DMS79 treated with DMSO at 0.1 percent for 48 hours (cell line): ENCODE results near the gene HCAR2.
A peak's percentile ranks its signal among the peaks of the same experiment; 100 is the strongest.
"Not testable (repeated sequence)": the region's sequence is repeated elsewhere in the genome, so short reads cannot be mapped to it uniquely, and the experiment has no call there.

ENCODE experiments used
- DNase-seq: peaks from one replicate; lab custom pipeline; 2025; lab: John Stamatoyannopoulos, UW

The HCAR2 gene

DNA sequence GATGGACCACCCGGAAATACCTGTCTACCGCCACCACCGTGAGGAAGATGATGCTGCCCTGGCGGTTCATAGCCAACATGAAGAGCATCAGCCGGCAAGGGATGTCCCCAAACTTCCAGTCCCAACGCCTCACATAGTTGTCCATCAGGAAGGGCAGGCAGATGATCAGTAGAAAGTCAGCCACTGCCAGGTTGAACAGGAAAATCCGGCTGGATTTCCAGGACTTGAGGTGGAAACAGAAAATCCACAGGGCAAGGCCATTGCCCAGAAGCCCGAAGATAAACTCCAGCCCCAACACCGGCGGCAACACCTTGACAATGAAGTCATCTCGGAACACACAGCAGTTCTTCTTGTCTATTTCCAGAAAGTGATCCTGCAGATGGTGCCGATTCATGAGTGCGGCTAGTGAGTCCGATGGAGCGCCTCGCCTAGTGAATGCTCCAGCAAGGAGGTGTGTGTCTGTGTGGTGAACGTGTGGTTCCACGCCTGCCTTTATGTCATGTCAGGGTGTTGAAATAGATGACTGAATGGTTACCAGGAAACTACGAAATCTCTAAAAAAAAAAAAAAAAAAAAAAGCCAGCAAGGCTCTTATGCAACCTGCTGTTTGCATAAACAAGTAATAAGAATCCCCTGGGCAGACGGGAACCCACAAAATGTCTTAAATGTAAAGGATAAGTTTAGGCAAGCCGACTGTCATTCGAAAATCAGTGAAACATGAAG is at the start of gene HCAR2:
Gene HCAR2, minus strand, starts transcription at position 468 of the 722 bp plus-strand sequence. Its CDS starts 74 bp downstream, at position 394.
- DNase-seq = peak; percentile 33

DNA sequence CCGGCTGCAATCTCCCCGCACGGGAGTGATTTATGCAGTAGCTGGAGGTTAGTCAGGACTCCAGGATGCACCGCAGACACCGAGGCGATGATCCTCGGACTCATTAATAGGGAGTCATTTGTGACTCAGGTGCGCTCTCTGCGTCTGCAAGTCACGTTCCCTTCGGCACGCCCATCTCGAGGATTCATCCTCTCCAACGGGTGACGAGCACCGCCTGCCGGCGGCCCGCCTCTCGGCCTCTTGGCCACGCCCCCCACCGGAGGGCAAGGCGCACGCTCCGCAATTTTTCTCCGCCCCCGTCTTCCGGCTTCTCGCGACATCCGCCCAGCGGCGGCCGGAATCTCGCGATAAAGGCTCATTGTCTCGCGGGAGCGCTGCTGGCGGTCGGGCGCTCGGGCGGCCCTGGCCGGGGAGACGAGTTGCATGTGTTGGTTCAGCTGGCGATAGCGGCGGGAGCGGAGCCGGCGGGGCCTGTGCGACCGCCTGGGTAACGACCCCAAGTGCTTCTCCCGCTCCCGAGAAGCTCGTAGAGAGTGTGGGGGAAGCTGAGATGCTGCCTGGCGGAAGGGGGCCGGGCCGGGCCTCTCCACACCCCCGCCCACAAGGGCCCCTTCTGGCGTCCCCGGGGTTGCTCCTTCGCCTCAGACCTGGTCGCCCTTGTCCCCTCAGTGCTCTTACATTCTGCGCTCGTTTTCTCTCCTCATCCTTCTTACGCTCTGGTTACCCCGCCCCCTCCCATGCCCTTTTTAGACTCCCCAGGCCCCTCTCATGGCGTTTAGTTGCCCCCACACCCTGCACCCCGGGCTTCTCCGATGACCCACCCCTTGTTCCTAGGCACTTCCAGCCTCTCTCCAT is 49.5 kb upstream of the HCAR2 start, which contains the start of gene DENR:
Gene DENR, plus strand, starts transcription at position 361 of the 855 bp plus-strand sequence. CDS start 878 bp downstream, outside the sequence.
- peak; percentile 95 for DNase-seq

DNA sequence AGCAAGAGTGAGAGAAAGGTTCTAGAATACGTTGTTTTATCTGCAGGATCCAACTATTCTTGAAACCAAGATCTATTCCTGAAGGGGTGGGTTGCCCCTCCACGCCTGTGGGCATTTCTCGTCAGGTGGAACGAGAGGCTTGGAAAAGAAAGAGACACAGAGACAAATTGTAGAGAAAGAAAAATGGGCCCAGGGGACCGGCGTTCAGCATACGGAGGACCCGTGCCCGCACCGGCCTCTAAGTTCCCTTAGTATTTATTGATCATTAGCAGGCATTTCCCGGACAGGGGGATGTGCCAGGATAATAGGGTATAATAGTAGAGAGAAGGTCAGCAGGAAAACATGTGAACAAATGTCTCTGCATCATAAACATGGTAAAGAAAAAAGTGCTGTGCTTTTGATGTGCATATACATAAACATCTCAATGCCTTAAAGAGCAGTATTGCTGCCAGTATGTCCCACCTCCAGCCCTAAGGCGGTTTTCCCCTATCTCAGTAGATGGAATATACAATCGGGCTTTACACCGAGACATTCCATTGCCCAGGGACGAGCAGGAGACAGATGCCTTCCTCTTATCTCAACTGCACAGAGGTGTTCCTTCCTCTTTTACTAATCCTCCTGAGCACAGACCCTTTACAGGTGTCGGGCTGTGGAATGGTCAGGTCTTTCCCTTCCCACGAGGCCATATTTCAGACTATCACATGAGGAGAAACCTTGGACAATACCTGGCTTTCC is 47.8 kb upstream of the HCAR2 start:
- not testable (repeated sequence) for DNase-seq

DNA sequence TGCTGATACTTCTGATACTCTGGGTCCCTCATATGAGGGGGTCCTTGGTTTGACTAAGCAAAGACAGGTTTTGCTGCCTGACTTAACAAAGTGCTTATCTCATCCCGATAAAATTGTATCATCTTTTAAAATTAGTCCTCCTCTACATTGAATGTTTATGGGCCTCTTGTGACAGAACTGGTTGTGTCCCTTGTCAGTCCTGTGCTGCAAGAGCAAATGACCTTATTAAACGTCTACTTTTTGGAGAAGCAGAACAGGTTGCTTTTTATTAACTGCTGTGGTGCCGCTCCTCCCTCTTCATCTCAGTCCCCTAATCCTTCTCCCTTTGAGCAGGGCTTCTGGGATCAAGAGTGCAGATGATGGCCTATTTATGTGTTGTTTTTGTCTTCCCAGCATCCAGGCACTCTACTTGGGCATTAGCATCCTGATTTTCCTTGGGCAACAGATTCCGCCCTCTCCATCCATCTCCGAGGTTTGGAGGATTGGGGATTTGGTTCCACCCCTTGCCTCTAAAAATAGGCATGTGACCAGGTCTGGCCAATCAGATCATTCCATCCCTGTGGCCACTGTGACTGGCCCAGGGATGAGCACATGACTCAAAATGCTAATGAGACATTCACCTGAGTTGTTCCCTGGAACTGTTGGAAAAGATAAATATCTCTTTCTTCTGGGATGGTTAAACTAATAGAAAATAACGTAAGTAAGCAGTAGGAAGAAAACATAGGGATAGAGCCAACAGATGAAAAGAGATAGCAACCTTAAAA is 46.6 kb upstream of the HCAR2 start:
- no peak for DNase-seq

GRCh38 chr12:122747224-122748135 is 44.3 kb upstream of the HCAR2 start:
- no peak for DNase-seq

- DNase-seq = no peak
These were observed 40.9 kb upstream of the HCAR2 start for GRCh38 chr12:122743895-122744525.

- no peak for DNase-seq
These were observed 37.2 kb upstream of the HCAR2 start for GRCh38 chr12:122740351-122740750.

DNA sequence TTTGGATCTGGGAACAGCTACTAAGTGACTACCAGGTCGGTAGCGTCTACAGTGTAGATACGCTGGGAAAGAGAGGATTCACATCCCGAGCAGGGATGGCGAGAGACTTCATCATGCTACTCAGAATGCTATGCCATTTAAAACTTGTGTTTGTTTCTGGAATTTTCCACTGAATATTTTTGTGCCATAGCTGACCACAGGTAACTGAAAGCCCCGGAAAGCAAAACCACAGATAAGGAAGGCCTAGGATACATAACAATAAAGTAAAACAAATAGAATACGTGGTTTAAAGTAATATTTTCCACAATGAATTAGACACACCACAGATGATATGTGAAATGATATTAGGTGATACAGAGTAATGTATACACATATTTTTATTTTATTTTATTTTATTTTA is 35.4 kb upstream of the HCAR2 start:
- no peak for DNase-seq

DNA sequence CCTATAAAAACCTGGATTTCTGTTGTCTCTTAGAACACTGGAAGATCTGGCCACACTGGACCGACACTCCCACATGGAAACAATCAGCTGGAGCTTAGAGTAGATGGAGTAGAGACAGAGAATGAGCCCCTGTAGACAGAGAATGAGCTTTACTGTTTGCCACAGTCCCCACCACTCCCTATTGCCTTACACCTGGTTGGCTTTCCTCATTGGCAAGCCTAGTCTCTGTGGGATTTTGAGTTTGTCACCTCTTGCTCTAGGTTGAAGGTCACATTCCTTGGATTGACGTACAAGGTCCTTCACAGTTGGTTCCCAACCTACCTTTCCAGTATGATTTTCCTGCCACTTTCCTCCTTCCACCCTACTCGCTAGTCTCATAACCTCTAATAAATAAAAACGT is 29.5 kb upstream of the HCAR2 start:
- DNase-seq = no peak

GRCh38 chr12:122732170-122732569 is 29.0 kb upstream of the HCAR2 start:
- DNase-seq = no peak

DNA sequence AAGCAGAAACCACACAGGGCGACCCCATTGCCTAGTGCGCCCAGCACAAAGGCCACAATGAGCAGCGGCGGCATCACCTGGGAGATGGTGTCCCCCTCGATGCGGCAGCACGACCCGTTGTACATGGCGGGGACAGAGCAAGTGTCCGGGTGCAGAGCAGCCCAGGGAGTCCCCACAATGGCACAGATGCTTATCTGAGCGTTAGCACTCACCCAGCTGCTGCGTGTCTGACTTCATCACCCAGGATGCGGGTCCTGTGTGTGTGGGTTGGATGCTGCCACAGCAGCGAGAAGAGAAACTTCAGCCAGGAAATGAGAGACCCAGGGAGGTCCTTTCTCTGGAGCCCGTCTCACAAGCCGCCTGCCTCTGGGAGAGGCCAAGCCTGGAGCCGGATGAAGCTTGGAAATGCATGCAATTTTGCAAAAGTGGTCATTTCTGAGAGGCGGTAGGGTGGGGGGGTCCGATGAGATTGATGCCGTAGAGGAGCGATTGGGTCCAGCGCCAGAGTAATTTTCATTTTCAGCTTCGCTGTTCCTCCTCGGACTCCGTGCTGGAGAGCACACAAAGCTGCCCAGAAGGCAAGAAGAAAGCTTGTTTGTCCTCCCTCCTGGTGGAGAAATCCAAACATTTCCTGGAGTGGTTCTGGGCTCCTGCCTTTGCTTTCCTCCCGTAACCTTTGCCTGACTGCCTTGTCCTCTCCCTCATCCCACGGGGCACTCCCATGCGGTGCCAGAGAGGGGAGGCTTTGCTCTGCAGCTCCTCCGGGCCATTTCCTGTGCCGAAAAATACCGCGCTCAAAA is 27.3 kb upstream of the HCAR2 start, which contains the start of gene HCAR1:
Gene HCAR1, minus strand, starts transcription at position 630 of the 800 bp plus-strand sequence. Its CDS starts 505 bp downstream, at position 125.
- DNase-seq = peak; percentile 70

GRCh38 chr12:122729583-122730214 is 26.5 kb upstream of the HCAR2 start:
- DNase-seq = peak; percentile 63

DNA sequence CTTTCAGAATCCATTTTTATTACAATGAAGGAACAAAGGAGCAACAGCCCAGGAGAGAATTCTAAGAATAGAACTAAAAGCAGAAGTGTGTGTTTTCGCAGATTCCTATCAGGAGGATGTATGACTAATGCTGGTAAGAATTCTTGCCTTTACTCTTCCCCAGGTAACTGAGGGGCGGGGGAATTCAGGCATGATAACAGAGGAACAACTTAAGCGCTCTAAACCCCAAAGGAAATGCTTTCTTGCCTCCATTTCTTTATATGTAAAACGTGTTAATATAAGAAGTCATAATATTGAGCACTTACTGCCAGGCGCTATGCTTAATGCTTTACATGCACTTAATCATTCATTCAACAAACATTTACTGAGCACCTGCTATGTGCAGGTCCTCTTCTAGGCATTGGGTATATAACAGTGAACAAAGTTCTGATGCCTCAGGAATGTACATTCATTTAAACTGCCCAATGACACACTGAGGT is 23.0 kb upstream of the HCAR2 start:
- no peak for DNase-seq

GRCh38 chr12:122725452-122726079 is 22.4 kb upstream of the HCAR2 start:
- DNase-seq = no peak

- DNase-seq = peak; percentile 17
These were observed 21.6 kb upstream of the HCAR2 start for GRCh38 chr12:122724641-122725243.

DNA sequence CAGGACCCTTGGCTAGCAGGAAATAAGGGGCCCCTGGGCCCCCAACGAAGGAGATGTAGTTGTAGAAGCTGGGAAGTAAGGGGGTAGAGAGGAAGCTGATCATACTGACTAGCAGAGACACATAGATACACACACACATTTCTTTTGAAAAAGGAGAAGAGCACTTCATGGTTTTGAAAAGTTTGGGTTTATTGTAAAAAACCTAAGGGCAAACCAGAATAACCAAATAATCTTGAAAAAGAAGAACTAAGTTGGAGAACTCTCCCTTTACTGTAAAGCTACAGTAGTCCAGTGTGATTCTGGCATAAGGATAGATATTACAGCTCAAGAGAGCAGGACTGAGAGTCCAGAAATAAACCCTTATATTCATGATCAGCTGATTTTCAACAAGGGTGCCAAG is 19.2 kb upstream of the HCAR2 start:
- DNase-seq = no peak

- DNase-seq = no peak
These were observed 17.9 kb upstream of the HCAR2 start for GRCh38 chr12:122721057-122721545.
